Measurements from ENCODE around the gene TRIO. TPM values are rescaled to one million over a fixed set of nuclear protein-coding genes. Genes with fewer than 3 reads are reported as not detected.

TRIO gene
- total and polyA plus RNA-seq, 4 donors = 22.0 to 374 (median 191) TPM

GRCh38 chr5:14261856-14262611 is 118.9 kb downstream of the TRIO start:
- Histone ChIP-seq H3K9me3 (ENCODE audit: control insufficient read depth, low read length) (no peaks in the 10 kb centered on the region), H3K4me3 (ENCODE audit: low read length in 2 of 2) (no peak overlapping the region), H3K36me3 (ENCODE audit: control insufficient read depth in 1 of 2, insufficient read depth in 2 of 2, low read length in 1 of 2) (no peaks in the 10 kb centered on the region), H3K4me1 (ENCODE audit: control insufficient read depth in 1 of 2, insufficient read depth in 2 of 2, low read length in 2 of 2) (peaks cover 2 to 11% of the 10 kb centered on the region in 2 donors), H3K27ac (ENCODE audit: low read depth in 1 of 2, low read length in 2 of 2) (no peak overlapping the region), H3K27me3 (ENCODE audit: control insufficient read depth in 1 of 2, insufficient read depth in 2 of 2, low read length in 1 of 2) (no peaks in the 10 kb centered on the region)
- WGBS, 2 donors = 92 to 93% methylated on average over 12 of the region's 12 CpGs
- ATAC-seq (ENCODE audit: low FRiP score) = no peak
- no peak for DNase-seq
- intact Hi-C loops (cut with DNase I) = no loop called here

- 98 to 100% methylated on average over 1 of the region's 1 CpG for WGBS, 2 donors
- peaks cover 2 to 11% of the 10 kb centered on the region in 2 donors for H3K4me1 ChIP-seq (ENCODE audit: control insufficient read depth in 1 of 2, insufficient read depth in 2 of 2, low read length in 2 of 2)
- no peak overlapping the region for H3K27ac ChIP-seq (ENCODE audit: low read depth in 1 of 2, low read length in 2 of 2)
These were observed 120.0 kb downstream of the TRIO start for GRCh38 chr5:14263113-14263512.

GRCh38 chr5:14263699-14264098 is 120.6 kb downstream of the TRIO start:
- Histone ChIP-seq H3K4me1 (ENCODE audit: control insufficient read depth in 1 of 2, insufficient read depth in 2 of 2, low read length in 2 of 2) (peaks cover 4 to 16% of the 10 kb centered on the region in 2 donors), H3K9me3 (ENCODE audit: control insufficient read depth, low read length) (no peaks in the 10 kb centered on the region), H3K36me3 (ENCODE audit: control insufficient read depth in 1 of 2, insufficient read depth in 2 of 2, low read length in 1 of 2) (no peaks in the 10 kb centered on the region), H3K27me3 (ENCODE audit: control insufficient read depth in 1 of 2, insufficient read depth in 2 of 2, low read length in 1 of 2) (no peaks in the 10 kb centered on the region), H3K27ac (ENCODE audit: low read depth in 1 of 2, low read length in 2 of 2) (peak overlapping the region in 1 of 2 donors; percentile 25), H3K4me3 (ENCODE audit: low read length in 2 of 2) (no peak overlapping the region)
- 59% methylated on average over 2 of the region's 2 CpGs for WGBS, 2 donors
- intact Hi-C loops (cut with DNase I) = no loop called here
- DNase-seq (no peak), ATAC-seq (ENCODE audit: low FRiP score) (no peak)

More at GRCh38 chr5:14263113-14263512, 120.0 kb downstream of the TRIO start:
- Histone ChIP-seq H3K4me3 (ENCODE audit: low read length in 2 of 2) (no peak overlapping the region), H3K9me3 (ENCODE audit: control insufficient read depth, low read length) (no peaks in the 10 kb centered on the region), H3K36me3 (ENCODE audit: control insufficient read depth in 1 of 2, insufficient read depth in 2 of 2, low read length in 1 of 2) (no peaks in the 10 kb centered on the region), H3K27me3 (ENCODE audit: control insufficient read depth in 1 of 2, insufficient read depth in 2 of 2, low read length in 1 of 2) (no peaks in the 10 kb centered on the region)
- no peak for ATAC-seq (ENCODE audit: low FRiP score)
- no peak for DNase-seq
- intact Hi-C loops (cut with DNase I) = no loop called here

- Histone ChIP-seq H3K27me3 (ENCODE audit: control insufficient read depth in 1 of 2, insufficient read depth in 2 of 2, low read length in 1 of 2) (no peaks in the 10 kb centered on the region), H3K4me1 (ENCODE audit: control insufficient read depth in 1 of 2, insufficient read depth in 2 of 2, low read length in 2 of 2) (peaks cover 10 to 20% of the 10 kb centered on the region in 2 donors), H3K27ac (ENCODE audit: low read depth in 1 of 2, low read length in 2 of 2) (no peak overlapping the region), H3K4me3 (ENCODE audit: low read length in 2 of 2) (no peak overlapping the region), H3K36me3 (ENCODE audit: control insufficient read depth in 1 of 2, insufficient read depth in 2 of 2, low read length in 1 of 2) (no peaks in the 10 kb centered on the region), H3K9me3 (ENCODE audit: control insufficient read depth, low read length) (no peaks in the 10 kb centered on the region)
- WGBS, 2 donors = 2% methylated on average over 26 of the region's 26 CpGs
- intact Hi-C loops (cut with DNase I) = loop anchor here (5.0 kb wide), 3 partner anchors 72 to 122 kb away; partner anchors contain the start of gene TRIO (in 1 of the 2)
- ATAC-seq (ENCODE audit: low FRiP score) = peak; percentile 93
- DNase-seq = peak; percentile 94 to 97
These were observed 121.6 kb downstream of the TRIO start for GRCh38 chr5:14264605-14265316.

GRCh38 chr5:14265570-14265969 is 122.4 kb downstream of the TRIO start:
- no peaks in the 10 kb centered on the region for H3K27me3 ChIP-seq (ENCODE audit: control insufficient read depth in 1 of 2, insufficient read depth in 2 of 2, low read length in 1 of 2)
- no peak for ATAC-seq (ENCODE audit: low FRiP score)
- H3K4me1 ChIP-seq (ENCODE audit: control insufficient read depth in 1 of 2, insufficient read depth in 2 of 2, low read length in 2 of 2) = peaks cover 10 to 23% of the 10 kb centered on the region in 2 donors
- no peaks in the 10 kb centered on the region for H3K36me3 ChIP-seq (ENCODE audit: control insufficient read depth in 1 of 2, insufficient read depth in 2 of 2, low read length in 1 of 2)
- no peak overlapping the region for H3K27ac ChIP-seq (ENCODE audit: low read depth in 1 of 2, low read length in 2 of 2)
- no peaks in the 10 kb centered on the region for H3K9me3 ChIP-seq (ENCODE audit: control insufficient read depth, low read length)
- H3K4me3 ChIP-seq (ENCODE audit: low read length in 2 of 2) = no peak overlapping the region
- intact Hi-C loops (cut with DNase I) = loop anchor here (5.0 kb wide), 3 partner anchors 73 to 123 kb away; partner anchors contain the start of gene TRIO (in 1 of the 2)
- 19 to 24% methylated on average over 2 of the region's 2 CpGs for WGBS, 2 donors
- DNase-seq = no peak

GRCh38 chr5:14266171-14266570 is 123.0 kb downstream of the TRIO start:
- H3K4me3 ChIP-seq (ENCODE audit: low read length in 2 of 2) = no peak overlapping the region
- H3K9me3 ChIP-seq (ENCODE audit: control insufficient read depth, low read length) = no peaks in the 10 kb centered on the region
- no peaks in the 10 kb centered on the region for H3K36me3 ChIP-seq (ENCODE audit: control insufficient read depth in 1 of 2, insufficient read depth in 2 of 2, low read length in 1 of 2)
- no peak overlapping the region for H3K27ac ChIP-seq (ENCODE audit: low read depth in 1 of 2, low read length in 2 of 2)
- H3K4me1 ChIP-seq (ENCODE audit: control insufficient read depth in 1 of 2, insufficient read depth in 2 of 2, low read length in 2 of 2) = peaks cover 10 to 18% of the 10 kb centered on the region in 2 donors
- H3K27me3 ChIP-seq (ENCODE audit: control insufficient read depth in 1 of 2, insufficient read depth in 2 of 2, low read length in 1 of 2) = no peaks in the 10 kb centered on the region
- 92 to 93% methylated on average over 4 of the region's 4 CpGs for WGBS, 2 donors
- no peak for DNase-seq
- no peak for ATAC-seq (ENCODE audit: low FRiP score)
- intact Hi-C loops (cut with DNase I) = loop anchor here (5.0 kb wide), 3 partner anchors 74 to 124 kb away; partner anchors contain the start of gene TRIO (in 1 of the 2)

GRCh38 chr5:14266686-14267085 is 123.5 kb downstream of the TRIO start:
- no peaks in the 10 kb centered on the region for H3K36me3 ChIP-seq (ENCODE audit: control insufficient read depth in 1 of 2, insufficient read depth in 2 of 2, low read length in 1 of 2)
- ATAC-seq (ENCODE audit: low FRiP score) (no peak), DNase-seq (no peak)
- intact Hi-C loops (cut with DNase I) = loop anchor here (5.0 kb wide), 3 partner anchors 74 to 124 kb away; partner anchors contain the start of gene TRIO (in 1 of the 2)
- H3K27me3 ChIP-seq (ENCODE audit: control insufficient read depth in 1 of 2, insufficient read depth in 2 of 2, low read length in 1 of 2) = no peaks in the 10 kb centered on the region
- H3K9me3 ChIP-seq (ENCODE audit: control insufficient read depth, low read length) = no peaks in the 10 kb centered on the region
- no peak overlapping the region for H3K4me3 ChIP-seq (ENCODE audit: low read length in 2 of 2)
- H3K4me1 ChIP-seq (ENCODE audit: control insufficient read depth in 1 of 2, insufficient read depth in 2 of 2, low read length in 2 of 2) = peaks cover 10 to 14% of the 10 kb centered on the region in 2 donors
- no peak overlapping the region for H3K27ac ChIP-seq (ENCODE audit: low read depth in 1 of 2, low read length in 2 of 2)
- WGBS, 2 donors = 38 to 56% methylated on average over 3 of the region's 3 CpGs

GRCh38 chr5:14267166-14267838 is 124.2 kb downstream of the TRIO start:
- 64 to 67% methylated on average over 5 of the region's 5 CpGs for WGBS, 2 donors
- no peaks in the 10 kb centered on the region for H3K9me3 ChIP-seq (ENCODE audit: control insufficient read depth, low read length)
- ATAC-seq (ENCODE audit: low FRiP score) (no peak), DNase-seq (no peak)
- intact Hi-C loops (cut with DNase I) = loop anchor here (5.0 kb wide), 3 partner anchors 75 to 125 kb away; partner anchors contain the start of gene TRIO (in 1 of the 2)
- H3K27ac ChIP-seq (ENCODE audit: low read depth in 1 of 2, low read length in 2 of 2) = no peak overlapping the region
- H3K36me3 ChIP-seq (ENCODE audit: control insufficient read depth in 1 of 2, insufficient read depth in 2 of 2, low read length in 1 of 2) = no peaks in the 10 kb centered on the region
- no peaks in the 10 kb centered on the region for H3K27me3 ChIP-seq (ENCODE audit: control insufficient read depth in 1 of 2, insufficient read depth in 2 of 2, low read length in 1 of 2)
- H3K4me3 ChIP-seq (ENCODE audit: low read length in 2 of 2) = no peak overlapping the region
- peaks cover 10 to 14% of the 10 kb centered on the region in 2 donors for H3K4me1 ChIP-seq (ENCODE audit: control insufficient read depth in 1 of 2, insufficient read depth in 2 of 2, low read length in 2 of 2)

Measured in aorta (tissue), 5 donors.